Measurements from ENCODE around the gene PALD1.

Gene PALD1

DNA sequence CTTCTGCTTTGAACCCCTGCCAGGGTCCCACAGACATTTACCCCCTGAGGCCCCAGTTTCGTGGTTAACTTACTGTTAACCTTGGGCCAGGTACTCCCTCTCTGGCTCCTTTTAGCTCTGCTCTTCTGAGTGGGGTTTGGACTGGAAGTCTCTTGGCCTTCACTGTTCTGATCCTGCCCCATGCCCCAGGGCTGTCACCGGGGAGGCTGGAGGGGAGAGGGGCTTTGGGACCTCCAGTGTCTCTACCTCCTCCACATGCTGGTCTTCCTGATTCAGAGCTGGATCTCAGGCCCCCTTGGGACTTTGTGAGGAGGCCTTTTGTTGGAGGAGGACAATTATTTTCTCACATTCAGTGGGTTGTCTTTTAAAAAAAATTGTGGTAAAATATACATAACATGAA, 12.7 kb upstream of the PALD1 start:
- TF ChIP-seq, protein P1, sequence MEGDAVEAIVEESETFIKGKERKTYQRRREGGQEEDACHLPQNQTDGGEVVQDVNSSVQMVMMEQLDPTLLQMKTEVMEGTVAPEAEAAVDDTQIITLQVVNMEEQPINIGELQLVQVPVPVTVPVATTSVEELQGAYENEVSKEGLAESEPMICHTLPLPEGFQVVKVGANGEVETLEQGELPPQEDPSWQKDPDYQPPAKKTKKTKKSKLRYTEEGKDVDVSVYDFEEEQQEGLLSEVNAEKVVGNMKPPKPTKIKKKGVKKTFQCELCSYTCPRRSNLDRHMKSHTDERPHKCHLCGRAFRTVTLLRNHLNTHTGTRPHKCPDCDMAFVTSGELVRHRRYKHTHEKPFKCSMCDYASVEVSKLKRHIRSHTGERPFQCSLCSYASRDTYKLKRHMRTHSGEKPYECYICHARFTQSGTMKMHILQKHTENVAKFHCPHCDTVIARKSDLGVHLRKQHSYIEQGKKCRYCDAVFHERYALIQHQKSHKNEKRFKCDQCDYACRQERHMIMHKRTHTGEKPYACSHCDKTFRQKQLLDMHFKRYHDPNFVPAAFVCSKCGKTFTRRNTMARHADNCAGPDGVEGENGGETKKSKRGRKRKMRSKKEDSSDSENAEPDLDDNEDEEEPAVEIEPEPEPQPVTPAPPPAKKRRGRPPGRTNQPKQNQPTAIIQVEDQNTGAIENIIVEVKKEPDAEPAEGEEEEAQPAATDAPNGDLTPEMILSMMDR (IDR thresholded peaks at IDR 0.05; ENCODE audit: insufficient read depth, missing control alignments) = no peak
- no peak for FAIRE-seq
- no peak for DNase-seq (ENCODE audit: insufficient read length, low spot score)

DNA sequence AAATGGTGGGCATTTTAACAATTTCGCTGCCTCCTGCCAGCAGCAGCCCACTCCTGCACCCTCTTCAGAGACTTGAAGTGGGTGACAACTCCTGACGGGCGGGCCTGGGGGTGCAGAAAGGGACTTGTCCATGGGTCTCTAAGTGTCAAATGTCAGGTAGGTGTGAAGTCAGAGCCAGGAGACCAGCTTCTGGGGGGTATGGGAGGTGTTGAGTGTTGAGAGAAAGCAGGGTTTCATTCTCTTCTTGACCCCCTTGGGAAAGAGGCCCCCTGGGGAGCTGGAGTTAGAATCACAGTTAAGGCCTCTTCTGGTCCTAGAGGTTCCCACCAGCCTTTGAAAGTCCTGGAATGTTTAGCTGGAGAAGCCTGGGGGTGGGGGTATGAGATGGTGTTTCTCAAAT, 11.6 kb upstream of the PALD1 start:
- DNase-seq (ENCODE audit: insufficient read length, low spot score) (no peak), FAIRE-seq (no peak)
- TF ChIP-seq, protein P1 (IDR thresholded peaks at IDR 0.05; ENCODE audit: insufficient read depth, missing control alignments) = no peak

DNA sequence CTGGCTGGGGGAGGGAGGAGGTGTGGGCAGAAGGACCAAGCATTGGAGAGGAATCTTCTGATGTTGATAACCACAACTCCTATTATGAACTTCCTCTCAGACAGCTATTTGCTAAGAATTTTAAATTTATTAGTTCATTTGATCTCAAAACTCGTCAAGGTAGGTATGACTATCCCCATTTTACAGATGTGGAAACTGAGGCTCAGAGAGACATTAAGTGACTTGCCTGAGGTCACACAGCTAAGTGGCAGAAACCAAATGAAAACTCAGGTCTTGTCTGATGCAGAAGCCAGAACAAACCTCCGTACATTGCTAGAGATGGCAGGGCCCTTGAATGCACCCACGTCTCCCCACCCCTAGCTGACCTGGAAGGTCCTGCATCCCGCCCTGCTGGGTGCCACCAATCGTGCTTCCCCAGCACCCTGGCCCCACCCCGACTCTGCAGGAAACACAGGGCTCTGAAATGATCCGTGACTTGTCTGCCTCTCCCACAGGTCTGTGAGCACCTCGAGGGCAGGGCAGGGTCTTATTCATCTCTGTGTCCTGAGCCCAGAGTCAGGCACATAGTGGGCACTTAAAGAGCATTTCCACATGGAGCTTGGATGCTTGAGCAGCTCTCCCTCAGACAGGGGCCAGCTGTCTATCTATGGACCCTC, 5.6 kb upstream of the PALD1 start:
- FAIRE-seq (no peak), DNase-seq (ENCODE audit: insufficient read length, low spot score) (no peak)
- TF ChIP-seq, protein P1 (IDR thresholded peaks at IDR 0.05; ENCODE audit: insufficient read depth, missing control alignments) = no peak

DNA sequence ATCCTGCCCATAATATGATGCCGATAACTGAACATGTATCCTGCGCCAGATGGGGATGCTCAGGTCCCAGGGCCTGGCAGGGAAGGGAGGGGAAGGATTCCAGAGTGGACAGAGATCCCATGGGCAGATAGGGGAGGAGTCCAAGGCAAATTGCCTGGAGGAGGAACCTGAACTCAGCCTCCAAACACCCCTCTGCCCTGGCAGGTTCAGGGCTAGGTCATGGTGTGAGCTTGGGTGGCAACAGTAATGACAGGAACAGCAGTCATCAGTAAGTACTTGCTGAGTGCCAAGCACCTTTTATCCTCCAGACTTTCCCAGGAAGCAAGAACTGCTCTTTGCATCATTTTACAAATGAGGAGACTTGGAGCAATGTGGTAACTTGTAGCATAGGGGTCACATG, 3.8 kb upstream of the PALD1 start:
- TF ChIP-seq, protein P1 (IDR thresholded peaks at IDR 0.05; ENCODE audit: insufficient read depth, missing control alignments) = no peak
- no peak for DNase-seq (ENCODE audit: insufficient read length, low spot score)
- no peak for FAIRE-seq

DNA sequence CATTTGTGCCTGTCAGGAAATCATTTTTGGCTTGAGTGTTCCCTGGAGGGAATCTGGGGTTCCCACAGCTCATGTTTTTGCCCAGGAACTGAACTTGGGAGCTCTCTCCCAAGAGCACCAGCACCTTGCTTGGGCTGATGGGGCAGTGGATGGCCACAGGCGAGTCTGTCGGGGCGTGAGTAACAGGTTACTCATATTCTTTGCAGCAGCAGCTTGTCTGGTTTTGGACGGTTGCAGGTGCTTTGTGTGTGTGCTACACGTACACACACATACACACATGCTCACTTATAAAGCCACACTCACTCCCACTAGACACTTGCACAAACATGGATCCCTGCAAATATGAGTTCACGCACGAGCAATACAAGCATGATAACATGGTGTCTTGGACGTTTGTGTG, 2.9 kb upstream of the PALD1 start:
- TF ChIP-seq, protein P1 (IDR thresholded peaks at IDR 0.05; ENCODE audit: insufficient read depth, missing control alignments) = no peak
- no peak for DNase-seq (ENCODE audit: insufficient read length, low spot score)
- no peak for FAIRE-seq

DNA sequence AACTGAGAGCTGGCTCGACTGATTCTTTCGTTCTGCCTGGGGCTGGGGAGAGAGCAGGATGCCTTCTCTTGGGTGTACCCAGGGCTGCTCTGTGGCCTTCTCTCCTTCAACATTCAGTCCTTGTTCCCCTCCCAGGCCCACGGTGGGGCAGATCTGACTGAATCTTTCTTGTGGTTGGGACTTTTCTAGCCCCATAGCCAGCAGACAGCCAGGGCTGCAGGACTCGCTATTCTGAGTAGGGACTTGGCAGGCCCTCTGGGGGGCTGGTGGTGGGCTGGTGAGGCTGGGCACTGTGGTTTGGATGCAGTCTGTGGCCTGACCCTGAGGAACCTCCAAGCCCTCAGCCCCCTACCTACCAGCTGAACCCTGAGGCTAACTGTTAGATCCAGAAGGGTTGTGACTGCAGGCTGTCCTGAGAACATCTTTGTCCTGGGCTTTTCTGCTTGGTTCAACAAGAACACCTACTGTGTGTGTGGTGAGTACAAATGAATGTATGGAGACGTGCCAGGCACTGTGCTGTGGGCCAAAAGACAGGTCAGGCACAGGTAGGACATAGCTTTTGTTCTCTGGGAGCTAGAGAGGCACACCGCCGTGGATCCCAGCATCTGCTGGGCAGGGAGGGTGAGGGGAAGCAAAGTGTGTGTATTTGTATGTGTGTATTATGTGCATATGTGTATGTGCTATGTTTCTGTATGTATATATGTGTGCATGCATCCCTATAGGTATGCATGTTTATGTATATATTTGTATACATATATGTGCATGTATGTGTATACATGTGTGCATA, 2.1 kb upstream of the PALD1 start:
- TF ChIP-seq, protein P1 (IDR thresholded peaks at IDR 0.05; ENCODE audit: insufficient read depth, missing control alignments) = no peak
- FAIRE-seq = no peak

DNA sequence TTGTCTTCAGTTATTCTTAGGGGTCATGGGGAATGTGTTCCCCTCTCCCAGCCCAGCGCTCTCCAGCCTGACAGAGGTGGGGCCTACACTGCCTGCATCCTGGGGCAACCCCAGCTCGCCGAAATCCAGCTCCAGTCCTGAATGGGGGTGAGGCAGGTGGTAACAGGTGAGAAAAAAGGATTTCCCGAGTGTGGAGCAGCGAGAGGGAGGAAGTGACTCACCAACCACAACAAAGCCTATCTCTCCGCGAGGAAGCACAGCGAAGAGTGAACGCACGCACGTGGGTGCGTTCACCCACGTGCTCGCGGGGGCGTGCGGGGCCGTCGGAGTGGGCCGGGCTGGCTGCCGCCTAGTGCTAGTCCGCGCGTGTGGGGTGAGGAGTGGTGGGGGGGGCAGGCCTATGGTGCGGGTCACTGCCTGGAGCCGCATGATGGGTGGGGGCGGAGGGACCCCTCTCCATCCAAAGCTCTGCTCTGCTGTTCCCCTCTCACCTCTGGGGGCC, 855 bp upstream of the PALD1 start:
- no peak for DNase-seq (ENCODE audit: insufficient read length, low spot score)
- no peak for FAIRE-seq
- TF ChIP-seq, protein P1 (IDR thresholded peaks at IDR 0.05; ENCODE audit: insufficient read depth, missing control alignments) = no peak

More for the DNA sequence above, 2.1 kb upstream of the PALD1 start:
- no peak for DNase-seq (ENCODE audit: insufficient read length, low spot score)

Data from D721Med (cell line).